SW 1271 (cell line): ENCODE data around the gene CCNQ.

Source experiments
- DNase-seq, 2 experiments: peaks; one replicate each; lab custom pipeline; 2025; lab: John Stamatoyannopoulos, UW

The CCNQ gene

GRCh38 chrX:153596981-153597750 is 1.8 kb downstream of the CCNQ start:
- DNase-seq, result no peak

- DNase-seq, result no peak
Measured at GRCh38 chrX:153595859-153596857, 2.8 kb downstream of the CCNQ start.

GRCh38 chrX:153595387-153595786 is 3.6 kb downstream of the CCNQ start:
- DNase-seq, result no peak

GRCh38 chrX:153593811-153594500 is 5.0 kb downstream of the CCNQ start:
- no peak for DNase-seq

GRCh38 chrX:153592966-153593688 is 5.8 kb downstream of the CCNQ start:
- no peak for DNase-seq

GRCh38 chrX:153592091-153592833 is 6.7 kb downstream of the CCNQ start:
- no peak for DNase-seq

GRCh38 chrX:153590961-153591956 is 7.7 kb downstream of the CCNQ start:
- no peak for DNase-seq

GRCh38 chrX:153588782-153589446 is 10.0 kb downstream of the CCNQ start:
- no peak for DNase-seq

GRCh38 chrX:153588021-153588781 is 10.7 kb downstream of the CCNQ start:
- DNase-seq, result no peak

- DNase-seq, result no peak
Measured at GRCh38 chrX:153587342-153587741, 11.6 kb downstream of the CCNQ start.

- DNase-seq, result no peak
Measured at GRCh38 chrX:153585827-153586226, 13.1 kb downstream of the CCNQ start.

GRCh38 chrX:153583433-153583832 is 15.5 kb downstream of the CCNQ start:
- DNase-seq, result no peak

GRCh38 chrX:153582896-153583295 is 16.0 kb downstream of the CCNQ start:
- no peak for DNase-seq

GRCh38 chrX:153580700-153581386 is 18.1 kb downstream of the CCNQ start:
- DNase-seq, result no peak

GRCh38 chrX:153578889-153579288 is 20.1 kb downstream of the CCNQ start:
- DNase-seq, result no peak

- DNase-seq, result no peak
Measured at GRCh38 chrX:153578200-153578835, 20.6 kb downstream of the CCNQ start.

GRCh38 chrX:153576961-153577360 is 22.0 kb downstream of the CCNQ start:
- DNase-seq, result no peak
